ENCODE measurements around the gene EMC7. TPM values are rescaled to one million over a fixed set of nuclear protein-coding genes. Genes with fewer than 3 reads are reported as not detected.
A peak's percentile ranks its signal among the peaks of the same experiment; 100 is the strongest.

EMC7 gene
- polyA plus RNA-seq, 3 donors, result 41.7 to 135 (median 125) TPM

GRCh38 chr15:34085746-34086145 lies 15.9 kb downstream of the EMC7 start:
- no peak for TF ChIP-seq CTCF (IDR thresholded peaks at IDR 0.05)
- Histone ChIP-seq H3K27me3 (ENCODE audit: control insufficient read depth in 2 of 2, insufficient read depth in 2 of 2, low read length in 2 of 2) (no peaks in the 10 kb centered on the region), H3K27ac (ENCODE audit: low read depth in 1 of 2, low read length in 2 of 2) (no peak overlapping the region), H3K9me3 (replicated peaks in 1 of 2; ENCODE audit: control insufficient read depth in 1 of 2, insufficient read depth in 1 of 2, low read length in 2 of 2) (no peaks in the 10 kb centered on the region), H3K79me2 (ENCODE audit: insufficient read depth, low read length) (no peaks in the 10 kb centered on the region), H2AFZ (ENCODE audit: insufficient read depth, low read depth, low read length, poor library complexity, severe bottlenecking) (no peak overlapping the region), H3K4me2 (replicated peaks; ENCODE audit: extremely low read depth, low read length, poor library complexity, severe bottlenecking) (no peak overlapping the region), H3K4me1 (ENCODE audit: control insufficient read depth in 1 of 2, insufficient read depth in 2 of 2, low read length in 2 of 2) (no peaks in the 10 kb centered on the region), H3K9ac (ENCODE audit: insufficient read depth, low read length, poor library complexity, severe bottlenecking) (no peak overlapping the region), H3K4me3 (replicated peaks in 1 of 3; ENCODE audit: low read depth in 2 of 3, low read length in 3 of 3) (no peak overlapping the region), H4K20me1 (ENCODE audit: insufficient read depth, low read length) (peaks cover 9% of the 10 kb centered on the region), H3K36me3 (replicated peaks in 1 of 2; ENCODE audit: control insufficient read depth in 1 of 2, insufficient read depth in 2 of 2, low read length in 2 of 2) (peaks cover 61 to 77% of the 10 kb centered on the region in 2 donors)
- no peaks in the 10 kb centered on the region for H3K4me1 Mint-ChIP-seq
- H3K4me3 Mint-ChIP-seq, result no peak overlapping the region
- no peak for DNase-seq
- intact Hi-C loops (cut with micrococcal nuclease), result no loop called here
- H3K27me3 Mint-ChIP-seq (ENCODE audit: low read depth in 3 of 3), result no peaks in the 10 kb centered on the region
- no peak overlapping the region for H3K27ac Mint-ChIP-seq
- H3K36me3 Mint-ChIP-seq, result peaks cover 54 to 75% of the 10 kb centered on the region in 2 donors
- 44% methylated on average over 1 of the region's 2 CpGs for WGBS (ENCODE audit: insufficient coverage)
- H3K9me3 Mint-ChIP-seq, result no peaks in the 10 kb centered on the region

GRCh38 chr15:34084086-34084485 lies 17.6 kb downstream of the EMC7 start:
- no peaks in the 10 kb centered on the region for H3K27me3 Mint-ChIP-seq (ENCODE audit: low read depth in 3 of 3)
- H3K79me2 ChIP-seq (ENCODE audit: insufficient read depth, low read length), result no peaks in the 10 kb centered on the region
- H3K27ac Mint-ChIP-seq, result peak overlapping the region in 2 of 7 donors; percentile 51 to 58
- peaks cover 48 to 61% of the 10 kb centered on the region in 2 donors for H3K36me3 ChIP-seq (replicated peaks in 1 of 2; ENCODE audit: control insufficient read depth in 1 of 2, insufficient read depth in 2 of 2, low read length in 2 of 2)
- H3K4me3 ChIP-seq (replicated peaks in 1 of 3; ENCODE audit: low read depth in 2 of 3, low read length in 3 of 3), result no peak overlapping the region
- H3K4me1 ChIP-seq (ENCODE audit: control insufficient read depth in 1 of 2, insufficient read depth in 2 of 2, low read length in 2 of 2), result no peaks in the 10 kb centered on the region
- H3K4me1 Mint-ChIP-seq, result no peaks in the 10 kb centered on the region
- no peak for DNase-seq
- intact Hi-C loops (cut with micrococcal nuclease), result no loop called here
- H3K27me3 ChIP-seq (ENCODE audit: control insufficient read depth in 2 of 2, insufficient read depth in 2 of 2, low read length in 2 of 2), result no peaks in the 10 kb centered on the region
- no peak overlapping the region for H2AFZ ChIP-seq (ENCODE audit: insufficient read depth, low read depth, low read length, poor library complexity, severe bottlenecking)
- TF ChIP-seq CTCF (IDR thresholded peaks at IDR 0.05), result no peak
- H3K4me2 ChIP-seq (replicated peaks; ENCODE audit: extremely low read depth, low read length, poor library complexity, severe bottlenecking), result no peak overlapping the region
- H3K9ac ChIP-seq (ENCODE audit: insufficient read depth, low read length, poor library complexity, severe bottlenecking), result no peak overlapping the region
- H3K36me3 Mint-ChIP-seq, result peaks cover 44 to 65% of the 10 kb centered on the region in 2 donors
- H3K4me3 Mint-ChIP-seq, result no peak overlapping the region
- 96% methylated on average over 6 of the region's 7 CpGs for WGBS (ENCODE audit: insufficient coverage)
- H3K27ac ChIP-seq (ENCODE audit: low read depth in 1 of 2, low read length in 2 of 2), result no peak overlapping the region
- no peaks in the 10 kb centered on the region for H4K20me1 ChIP-seq (ENCODE audit: insufficient read depth, low read length)
- H3K9me3 ChIP-seq (replicated peaks in 1 of 2; ENCODE audit: control insufficient read depth in 1 of 2, insufficient read depth in 1 of 2, low read length in 2 of 2), result no peaks in the 10 kb centered on the region
- no peaks in the 10 kb centered on the region for H3K9me3 Mint-ChIP-seq

Data from CD14-positive monocyte (primary cell).